DOHH2 (cell line): Measurements from ENCODE around the gene MACROD2.

Experiments
- H3F3A ChIP-seq: fragments of 200-600 bp; sonication (generic), shearing (Covaris generic); 2 replicates; pipeline ENCODE4 v1.6.0; 2016; ENCODE audit warnings: antibody characterized with exemption, mild to moderate bottlenecking; ENCODE audit not compliant: control insufficient read depth, insufficient read depth
- H3K27ac ChIP-seq: fragments of 200-600 bp; sonication (generic); 2 replicates; pipeline ENCODE4 v1.5.1; 2014; ENCODE audit warnings: low read depth, mild to moderate bottlenecking, low read length, moderate library complexity
- H3K27me3 ChIP-seq: fragments of 200-600 bp; sonication (generic); 2 replicates; pipeline ENCODE4 v1.6.1; 2014; ENCODE audit warnings: mild to moderate bottlenecking, low read length, mixed read lengths; ENCODE audit not compliant: control insufficient read depth
- H3K36me3 ChIP-seq: fragments of 200-600 bp; sonication (generic); 2 replicates; pipeline ENCODE4 v1.6.1; 2014; ENCODE audit warnings: mild to moderate bottlenecking, low read length, moderate library complexity, mixed read lengths; ENCODE audit not compliant: control insufficient read depth
- H3K4me1 ChIP-seq: fragments of 200-600 bp; sonication (generic); 2 replicates; pipeline ENCODE4 v1.6.1; 2014; ENCODE audit warnings: mild to moderate bottlenecking, low read length, mixed read lengths; ENCODE audit not compliant: control insufficient read depth
- H3K4me2 ChIP-seq: fragments of 200-600 bp; sonication (generic); 2 replicates; pipeline ENCODE4 v1.6.0; 2014; ENCODE audit warnings: mild to moderate bottlenecking, low read length, moderate library complexity
- H3K4me3 ChIP-seq: fragments of 200-600 bp; sonication (generic); 2 replicates; pipeline ENCODE4 v1.5.1; 2014; ENCODE audit warnings: mild to moderate bottlenecking, low read length, mixed read lengths
- H3K79me2 ChIP-seq: fragments of 200-600 bp; sonication (generic); 2 replicates; pipeline ENCODE4 v1.6.1; 2014; ENCODE audit warnings: mild to moderate bottlenecking, low read length, mixed read lengths; ENCODE audit not compliant: control insufficient read depth
- H3K9me2 ChIP-seq: fragments of 200-600 bp; sonication (generic); replicated peaks from 2 replicates; pipeline ENCODE4 v1.6.1; 2014; ENCODE audit warnings: mild to moderate bottlenecking, low read length, mixed read lengths; ENCODE audit not compliant: control insufficient read depth
- H3K9me3 ChIP-seq: fragments of 200-600 bp; sonication (generic); 2 replicates; pipeline ENCODE4 v1.6.1; 2014; ENCODE audit warnings: antibody characterized with exemption, low read length, mixed read lengths; ENCODE audit not compliant: control insufficient read depth, insufficient read depth
- H4K20me1 ChIP-seq: fragments of 200-600 bp; sonication (generic); 2 replicates; pipeline ENCODE4 v1.6.0; 2014; ENCODE audit warnings: low read depth, mild to moderate bottlenecking, antibody characterized with exemption, low read length, moderate library complexity; ENCODE audit not compliant: control insufficient read depth, insufficient read depth
- EZH2phosphoT487 ChIP-seq: fragments of 200-600 bp; sonication (generic); IDR thresholded peaks from 2 replicates; pipeline ENCODE4 v1.6.1; 2017; ENCODE audit warnings: borderline replicate concordance, mild to moderate bottlenecking, antibody characterized with exemption, low read length, moderate library complexity, mixed read lengths
- TF ChIP-seq, protein P1 (sequence below): fragments of 200-600 bp; sonication (generic); IDR thresholded peaks from one replicate; pipeline ENCODE4 v1.5.1; 2014; ENCODE audit warnings: antibody characterized with exemption, mild to moderate bottlenecking, low read depth, low read length; ENCODE audit not compliant: poor library complexity, severe bottlenecking

Gene MACROD2

GRCh38 chr20:14698605-14699373, 703.5 kb downstream of the MACROD2 start:
- no peak overlapping the region for H3K4me2 ChIP-seq
- no peaks in the 10 kb centered on the region for H3F3A ChIP-seq

DNA sequence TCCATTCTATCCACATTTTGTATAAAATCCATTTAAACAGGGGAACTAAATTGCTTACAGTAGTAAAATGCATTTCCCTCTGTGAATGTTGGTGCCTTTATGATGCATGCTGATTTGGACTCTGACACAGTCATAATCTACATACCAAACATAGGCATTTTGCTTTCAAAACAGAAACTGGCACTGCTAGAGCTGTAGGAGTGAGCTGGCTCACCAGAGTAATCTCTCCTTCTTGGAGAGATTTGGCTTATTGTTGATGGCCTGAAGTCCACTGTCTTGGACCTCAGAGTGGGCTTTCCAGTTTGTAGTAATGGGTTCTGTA, 705.3 kb downstream of the MACROD2 start:
- H3K36me3 ChIP-seq: no peaks in the 10 kb centered on the region
- no peak for TF ChIP-seq EZH2phosphoT487
- TF ChIP-seq, protein P1, sequence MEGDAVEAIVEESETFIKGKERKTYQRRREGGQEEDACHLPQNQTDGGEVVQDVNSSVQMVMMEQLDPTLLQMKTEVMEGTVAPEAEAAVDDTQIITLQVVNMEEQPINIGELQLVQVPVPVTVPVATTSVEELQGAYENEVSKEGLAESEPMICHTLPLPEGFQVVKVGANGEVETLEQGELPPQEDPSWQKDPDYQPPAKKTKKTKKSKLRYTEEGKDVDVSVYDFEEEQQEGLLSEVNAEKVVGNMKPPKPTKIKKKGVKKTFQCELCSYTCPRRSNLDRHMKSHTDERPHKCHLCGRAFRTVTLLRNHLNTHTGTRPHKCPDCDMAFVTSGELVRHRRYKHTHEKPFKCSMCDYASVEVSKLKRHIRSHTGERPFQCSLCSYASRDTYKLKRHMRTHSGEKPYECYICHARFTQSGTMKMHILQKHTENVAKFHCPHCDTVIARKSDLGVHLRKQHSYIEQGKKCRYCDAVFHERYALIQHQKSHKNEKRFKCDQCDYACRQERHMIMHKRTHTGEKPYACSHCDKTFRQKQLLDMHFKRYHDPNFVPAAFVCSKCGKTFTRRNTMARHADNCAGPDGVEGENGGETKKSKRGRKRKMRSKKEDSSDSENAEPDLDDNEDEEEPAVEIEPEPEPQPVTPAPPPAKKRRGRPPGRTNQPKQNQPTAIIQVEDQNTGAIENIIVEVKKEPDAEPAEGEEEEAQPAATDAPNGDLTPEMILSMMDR: no peak
- H3F3A ChIP-seq: no peaks in the 10 kb centered on the region
- H3K4me2 ChIP-seq: no peak overlapping the region
- H4K20me1 ChIP-seq: no peaks in the 10 kb centered on the region
- no peak overlapping the region for H3K27ac ChIP-seq
- no peaks in the 10 kb centered on the region for H3K27me3 ChIP-seq
- no peaks in the 10 kb centered on the region for H3K79me2 ChIP-seq
- H3K9me2 ChIP-seq: no peaks in the 10 kb centered on the region
- no peaks in the 10 kb centered on the region for H3K9me3 ChIP-seq
- no peaks in the 10 kb centered on the region for H3K4me1 ChIP-seq
- no peak overlapping the region for H3K4me3 ChIP-seq

More at GRCh38 chr20:14698605-14699373, 703.5 kb downstream of the MACROD2 start:
- TF ChIP-seq, protein P1: no peak
- no peak for TF ChIP-seq EZH2phosphoT487
- Histone ChIP-seq H4K20me1 (no peaks in the 10 kb centered on the region), H3K36me3 (no peaks in the 10 kb centered on the region), H3K27ac (no peak overlapping the region), H3K79me2 (no peaks in the 10 kb centered on the region), H3K4me3 (no peak overlapping the region), H3K4me1 (no peaks in the 10 kb centered on the region), H3K9me2 (no peaks in the 10 kb centered on the region), H3K27me3 (no peaks in the 10 kb centered on the region), H3K9me3 (no peaks in the 10 kb centered on the region)

DNA sequence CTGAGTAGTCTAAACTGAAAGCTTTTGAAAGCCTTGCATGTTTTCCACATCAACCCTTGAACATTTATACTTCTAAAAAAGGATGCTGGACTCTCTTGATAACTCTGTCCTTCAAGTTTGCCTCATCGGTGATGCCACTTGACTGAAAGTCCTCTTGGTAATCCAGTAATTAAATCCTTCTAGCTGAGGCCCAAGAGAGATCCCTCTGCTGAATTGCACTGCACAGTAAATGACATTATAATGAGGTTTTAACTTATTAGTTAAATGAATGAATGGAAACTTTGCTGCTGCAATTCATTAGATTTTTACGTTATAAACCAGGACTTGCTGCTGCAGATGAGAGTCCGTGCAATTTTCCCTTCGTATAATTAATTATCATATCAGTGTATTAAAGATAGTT, 706.0 kb downstream of the MACROD2 start:
- Histone ChIP-seq H3K4me3 (no peak overlapping the region), H3K9me3 (no peaks in the 10 kb centered on the region), H3K27me3 (no peaks in the 10 kb centered on the region), H3K4me2 (no peak overlapping the region), H3K36me3 (no peaks in the 10 kb centered on the region), H3K9me2 (no peaks in the 10 kb centered on the region), H3F3A (no peaks in the 10 kb centered on the region), H3K27ac (no peak overlapping the region), H3K79me2 (no peaks in the 10 kb centered on the region), H4K20me1 (no peaks in the 10 kb centered on the region), H3K4me1 (no peaks in the 10 kb centered on the region)
- TF ChIP-seq EZH2phosphoT487: no peak
- TF ChIP-seq, protein P1: no peak
